ENCODE data around the gene GVQW3. TPM values are rescaled to one million over a fixed set of nuclear protein-coding genes. Genes with fewer than 3 reads are reported as not detected.

GVQW3 gene
- total and polyA plus RNA-seq, 7 donors = 0.41 to 4.7 (median 1.8) TPM

DNA sequence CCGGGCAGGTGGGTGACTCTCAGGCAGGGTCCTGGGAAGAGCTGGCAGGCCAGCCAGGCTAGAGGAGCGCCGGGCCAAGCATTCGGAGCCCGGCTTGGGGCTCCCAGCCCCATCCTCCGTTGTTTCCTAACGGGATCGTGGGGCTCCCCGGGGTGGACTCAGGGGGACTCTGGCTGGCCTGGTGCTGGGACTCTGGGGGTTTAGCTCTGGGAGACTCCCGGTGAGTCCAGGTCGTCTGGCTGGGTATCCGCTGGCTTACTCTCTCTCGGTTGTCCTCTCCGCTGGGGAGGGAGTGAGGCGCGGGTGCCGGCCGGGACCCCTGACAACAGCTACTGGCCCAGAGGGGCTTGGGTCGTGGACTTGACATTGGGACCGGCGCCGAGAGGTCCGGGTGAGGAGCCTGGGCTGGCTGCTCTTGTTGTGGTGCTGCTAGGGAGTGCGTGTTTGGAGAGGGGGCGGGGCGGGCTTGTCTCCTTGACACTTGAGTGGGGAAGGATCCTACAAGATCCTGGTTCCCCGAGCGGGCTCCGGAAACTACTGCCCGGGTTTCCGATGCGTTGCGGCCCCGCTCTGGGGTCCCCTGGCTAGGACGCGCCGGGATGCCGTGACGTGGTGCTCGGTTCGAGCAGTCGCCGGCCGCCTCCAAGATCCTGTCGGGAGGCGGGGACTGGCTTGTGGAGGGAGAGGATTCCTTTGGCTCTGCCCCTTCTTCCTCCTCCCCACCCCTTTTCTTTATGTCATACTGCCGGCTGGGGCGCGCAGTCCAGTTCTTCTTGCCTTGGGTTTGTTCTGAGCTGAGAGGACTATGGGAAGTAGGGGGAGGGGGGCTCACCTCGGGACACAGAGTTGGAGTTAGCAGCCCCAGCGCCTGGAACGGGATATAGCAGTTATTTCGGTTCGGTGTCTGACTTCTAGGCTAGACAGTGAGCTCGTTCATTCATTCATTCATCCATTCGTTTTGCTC is 64.3 kb downstream of the GVQW3 start:
- intact Hi-C loops (cut with DNase I) = loop anchor here (10.0 kb wide), 3 partner anchors 229 to 619 kb away; partner anchors contain the start of genes CAPN5, LRRC32 and WNT11

GRCh38 chr11:76448506-76448905 is 67.4 kb downstream of the GVQW3 start:
- Histone ChIP-seq H3K4me1 (peaks cover 0 to 19% (median 15%) of the 10 kb centered on the region in 4 donors), H3K4me3 (no peak overlapping the region), H3K27me3 (no peaks in the 10 kb centered on the region), H3K9me3 (no peaks in the 10 kb centered on the region), H3K36me3 (peaks cover 0 to 57% (median 2%) of the 10 kb centered on the region in 4 donors), H3K27ac (no peak overlapping the region)
- no peak for DNase-seq
- WGBS, 2 donors = 14 to 54% methylated on average over 2 of the region's 2 CpGs
- no peak for TF ChIP-seq EP300 (IDR thresholded peaks at IDR 0.05)
- TF ChIP-seq, protein P1, sequence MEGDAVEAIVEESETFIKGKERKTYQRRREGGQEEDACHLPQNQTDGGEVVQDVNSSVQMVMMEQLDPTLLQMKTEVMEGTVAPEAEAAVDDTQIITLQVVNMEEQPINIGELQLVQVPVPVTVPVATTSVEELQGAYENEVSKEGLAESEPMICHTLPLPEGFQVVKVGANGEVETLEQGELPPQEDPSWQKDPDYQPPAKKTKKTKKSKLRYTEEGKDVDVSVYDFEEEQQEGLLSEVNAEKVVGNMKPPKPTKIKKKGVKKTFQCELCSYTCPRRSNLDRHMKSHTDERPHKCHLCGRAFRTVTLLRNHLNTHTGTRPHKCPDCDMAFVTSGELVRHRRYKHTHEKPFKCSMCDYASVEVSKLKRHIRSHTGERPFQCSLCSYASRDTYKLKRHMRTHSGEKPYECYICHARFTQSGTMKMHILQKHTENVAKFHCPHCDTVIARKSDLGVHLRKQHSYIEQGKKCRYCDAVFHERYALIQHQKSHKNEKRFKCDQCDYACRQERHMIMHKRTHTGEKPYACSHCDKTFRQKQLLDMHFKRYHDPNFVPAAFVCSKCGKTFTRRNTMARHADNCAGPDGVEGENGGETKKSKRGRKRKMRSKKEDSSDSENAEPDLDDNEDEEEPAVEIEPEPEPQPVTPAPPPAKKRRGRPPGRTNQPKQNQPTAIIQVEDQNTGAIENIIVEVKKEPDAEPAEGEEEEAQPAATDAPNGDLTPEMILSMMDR (IDR thresholded peaks at IDR 0.05) = no peak
- no peak for TF ChIP-seq POLR2AphosphoS5 (IDR thresholded peaks at IDR 0.05)
- TF ChIP-seq POLR2A (IDR thresholded peaks at IDR 0.05) = no peak
- intact Hi-C loops (cut with DNase I) = loop anchor here (10.0 kb wide), 3 partner anchors 226 to 616 kb away; partner anchors contain the start of genes CAPN5, LRRC32 and WNT11

More for the DNA sequence above, 64.3 kb downstream of the GVQW3 start:
- H3K9me3 ChIP-seq = no peaks in the 10 kb centered on the region
- H3K36me3 ChIP-seq = peaks cover 0 to 35% (median 2%) of the 10 kb centered on the region in 4 donors
- peak; percentile 87 for DNase-seq
- H3K4me1 ChIP-seq = peaks cover 0 to 25% (median 22%) of the 10 kb centered on the region in 4 donors
- TF ChIP-seq EP300 (IDR thresholded peaks at IDR 0.05) (no peak), POLR2A (IDR thresholded peaks at IDR 0.05) (peak in 1 of 2 donors; percentile 44), POLR2AphosphoS5 (IDR thresholded peaks at IDR 0.05) (peak; percentile 44 to 84 (median 71))
- TF ChIP-seq, protein P1 (IDR thresholded peaks at IDR 0.05) = no peak
- peak overlapping the region; percentile 90 to 98 (median 96) for H3K27ac ChIP-seq
- no peaks in the 10 kb centered on the region for H3K27me3 ChIP-seq
- 0% methylated on average over 56 of the region's 56 CpGs for whole genome bisulfite sequencing, 2 donors
- H3K4me3 ChIP-seq = peak overlapping the region; percentile 83 to 99 (median 96)

DNA sequence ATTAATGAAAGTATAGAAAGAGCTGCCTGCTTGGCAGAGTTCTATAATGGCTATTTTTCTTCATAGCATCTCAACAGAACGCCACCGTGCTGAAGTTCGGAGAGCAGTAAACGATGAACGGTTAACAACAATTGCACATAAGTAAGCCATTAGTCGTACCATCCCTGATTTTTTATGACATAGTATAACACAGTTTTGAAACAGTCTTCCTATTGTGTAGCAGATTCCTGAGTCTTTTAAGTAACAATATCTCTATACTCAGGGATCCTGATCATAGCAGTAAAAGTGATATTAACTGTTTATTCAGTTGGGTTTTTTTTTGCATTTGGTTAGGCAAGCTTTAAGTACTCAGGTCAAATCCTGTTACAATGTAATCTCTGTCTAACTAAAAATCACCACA is 72.1 kb downstream of the GVQW3 start:
- H3K36me3 ChIP-seq = peaks cover 0 to 65% (median 0%) of the 10 kb centered on the region in 4 donors
- 22 to 66% methylated on average over 6 of the region's 6 CpGs for WGBS, 2 donors
- TF ChIP-seq EP300 (IDR thresholded peaks at IDR 0.05) (no peak), POLR2A (IDR thresholded peaks at IDR 0.05) (no peak), POLR2AphosphoS5 (IDR thresholded peaks at IDR 0.05) (no peak)
- TF ChIP-seq, protein P1 (IDR thresholded peaks at IDR 0.05) = no peak
- H3K27me3 ChIP-seq = no peaks in the 10 kb centered on the region
- no peak for DNase-seq
- intact Hi-C loops (cut with DNase I) = no loop called here
- peaks cover 0 to 14% (median 6%) of the 10 kb centered on the region in 4 donors for H3K4me1 ChIP-seq
- H3K9me3 ChIP-seq = no peaks in the 10 kb centered on the region
- H3K27ac ChIP-seq = no peak overlapping the region
- no peak overlapping the region for H3K4me3 ChIP-seq

- WGBS, 2 donors = 74 to 76% methylated on average over 2 of the region's 2 CpGs
- no peak overlapping the region for H3K4me3 ChIP-seq
- intact Hi-C loops (cut with DNase I) = no loop called here
- peaks cover 0 to 67% (median 2%) of the 10 kb centered on the region in 4 donors for H3K36me3 ChIP-seq
- TF ChIP-seq, protein P1 (IDR thresholded peaks at IDR 0.05) = no peak
- TF ChIP-seq EP300 (IDR thresholded peaks at IDR 0.05) = no peak
- no peak for TF ChIP-seq POLR2A (IDR thresholded peaks at IDR 0.05)
- TF ChIP-seq POLR2AphosphoS5 (IDR thresholded peaks at IDR 0.05) = no peak
- no peak overlapping the region for H3K27ac ChIP-seq
- no peak for DNase-seq
- peaks cover 0 to 14% (median 6%) of the 10 kb centered on the region in 4 donors for H3K4me1 ChIP-seq
- no peaks in the 10 kb centered on the region for H3K27me3 ChIP-seq
- H3K9me3 ChIP-seq = no peaks in the 10 kb centered on the region
Observed at GRCh38 chr11:76455331-76455730, 74.2 kb downstream of the GVQW3 start.

Data from sigmoid colon (tissue), 7 donors.